ENCODE data around the gene PGAP1. TPM values are rescaled to one million over a fixed set of nuclear protein-coding genes. Genes with fewer than 3 reads are reported as not detected.

PGAP1 gene
- polyA plus RNA-seq, 1 of the 3 experiments (the other 2 are of a cell fraction), result 3.4 TPM

DNA sequence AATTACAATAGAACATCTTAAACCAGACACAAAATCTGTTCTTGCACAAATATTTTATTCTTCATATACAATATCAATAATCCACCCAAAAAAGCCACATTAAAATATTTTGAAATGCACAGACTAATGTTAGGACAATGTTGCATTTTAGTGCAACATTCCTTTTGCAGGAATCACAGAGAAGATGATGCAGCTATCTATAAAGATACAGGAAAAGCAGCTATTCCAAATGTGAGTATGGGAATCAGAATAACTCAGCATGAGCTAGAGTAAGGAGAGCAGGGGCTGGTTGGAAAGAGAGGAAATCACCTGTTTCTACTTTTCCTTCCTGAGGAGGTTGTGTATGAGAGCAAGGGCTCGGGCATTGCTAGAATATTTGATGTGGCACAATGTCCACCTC is 122.1 kb downstream of the PGAP1 start:
- Histone ChIP-seq H3K9ac (no peak overlapping the region), H3K27me3 (ENCODE audit: insufficient read depth) (no peaks in the 10 kb centered on the region), H3K9me2 (no peaks in the 10 kb centered on the region), H3K4me1 (ENCODE audit: control insufficient read depth in 1 of 2, insufficient read depth in 2 of 2, low read depth in 1 of 2, low read length in 1 of 2) (peaks cover 0 to 5% of the 10 kb centered on the region in 2 experiments; a peak in 2 of 4 replicates), H4K20me1 (ENCODE audit: insufficient read depth) (no peaks in the 10 kb centered on the region), H2AFZ (ENCODE audit: low read depth) (no peak overlapping the region), H3K9me3 (no peaks in the 10 kb centered on the region), H3K4me2 (no peak overlapping the region), H3K4me3 (ENCODE audit: low read depth in 2 of 2, low read length in 1 of 2) (no peak overlapping the region), H3K27ac (ENCODE audit: low read depth in 2 of 2, low read length in 1 of 2) (peak overlapping the region in 1 of 2 experiments; percentile 13; a peak in 1 of 4 replicates), H3F3A (replicated peaks; ENCODE audit: insufficient read depth) (peaks cover 20% of the 10 kb centered on the region), H3K79me2 (ENCODE audit: insufficient read depth) (peaks cover 1% of the 10 kb centered on the region; the same call in 1 of the 2 replicates), H3K36me3 (replicated peaks in 1 of 2; ENCODE audit: control insufficient read depth in 1 of 2, insufficient read depth in 2 of 2, low read length in 1 of 2) (no peaks in the 10 kb centered on the region)
- POLR2A ChIA-PET, result no interaction called here
- CTCF ChIA-PET, result interaction anchor here (0.7 kb wide), 1 partner anchor 735 kb away, joined by 3 read pairs; the partner anchor contains the start of gene DNAH7
- WGBS (ENCODE audit: low lambda C conversion rate), result 69% methylated on average over 1 of the region's 1 CpG
- peak; percentile 49; the same call in 1 of the 2 replicates for TF ChIP-seq FOSL2 (IDR thresholded peaks at IDR 0.05; ENCODE audit: borderline replicate concordance, low read depth)
- no peak for TF ChIP-seq NRF1 (IDR thresholded peaks at IDR 0.05; ENCODE audit: low read depth, low read length)
- peak; percentile 18; the same call in 1 of the 2 replicates for TF ChIP-seq JUND (IDR thresholded peaks at IDR 0.05)
- DNase-seq, result no peak

GRCh38 chr2:196802401-196802800 is 124.1 kb downstream of the PGAP1 start:
- H3K4me1 ChIP-seq (ENCODE audit: control insufficient read depth in 1 of 2, insufficient read depth in 2 of 2, low read depth in 1 of 2, low read length in 1 of 2), result peaks cover 5 to 6% of the 10 kb centered on the region in 2 experiments
- H3K9me3 ChIP-seq, result no peaks in the 10 kb centered on the region
- no peaks in the 10 kb centered on the region for H3K27me3 ChIP-seq (ENCODE audit: insufficient read depth)
- ChIA-PET POLR2A (no interaction called here), CTCF (no interaction called here)
- peak overlapping the region; percentile 71; the same call in 1 of the 2 replicates for H2AFZ ChIP-seq (ENCODE audit: low read depth)
- peak overlapping the region in 1 of 2 experiments; percentile 81; a peak in 2 of 4 replicates for H3K27ac ChIP-seq (ENCODE audit: low read depth in 2 of 2, low read length in 1 of 2)
- TF ChIP-seq TAF1 (IDR thresholded peaks at IDR 0.05; ENCODE audit: borderline replicate concordance, low read depth, low read length), result no peak
- no peak for TF ChIP-seq JUND (IDR thresholded peaks at IDR 0.05)
- TF ChIP-seq SIN3A (IDR thresholded peaks at IDR 0.05; ENCODE audit: borderline replicate concordance, low read depth, low read length), result no peak
- TF ChIP-seq RFX5 (IDR thresholded peaks at IDR 0.05; ENCODE audit: low read length), result no peak
- no peak for TF ChIP-seq NFIC (IDR thresholded peaks at IDR 0.05; ENCODE audit: borderline replicate concordance)
- TF ChIP-seq, protein P1, sequence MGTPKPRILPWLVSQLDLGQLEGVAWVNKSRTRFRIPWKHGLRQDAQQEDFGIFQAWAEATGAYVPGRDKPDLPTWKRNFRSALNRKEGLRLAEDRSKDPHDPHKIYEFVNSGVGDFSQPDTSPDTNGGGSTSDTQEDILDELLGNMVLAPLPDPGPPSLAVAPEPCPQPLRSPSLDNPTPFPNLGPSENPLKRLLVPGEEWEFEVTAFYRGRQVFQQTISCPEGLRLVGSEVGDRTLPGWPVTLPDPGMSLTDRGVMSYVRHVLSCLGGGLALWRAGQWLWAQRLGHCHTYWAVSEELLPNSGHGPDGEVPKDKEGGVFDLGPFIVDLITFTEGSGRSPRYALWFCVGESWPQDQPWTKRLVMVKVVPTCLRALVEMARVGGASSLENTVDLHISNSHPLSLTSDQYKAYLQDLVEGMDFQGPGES (IDR thresholded peaks at IDR 0.05; ENCODE audit: low read depth, low read length), result no peak
- TF ChIP-seq POLR2AphosphoS5 (IDR thresholded peaks at IDR 0.05; ENCODE audit: low read depth, low read length), result no peak
- no peak for TF ChIP-seq YY1 (IDR thresholded peaks at IDR 0.05; ENCODE audit: low read depth)
- no peak for TF ChIP-seq USF1 (IDR thresholded peaks at IDR 0.05; ENCODE audit: borderline replicate concordance, low read depth)
- TF ChIP-seq TEAD4 (IDR thresholded peaks at IDR 0.05; ENCODE audit: borderline replicate concordance, insufficient read depth), result no peak
- no peak for TF ChIP-seq GATA2 (CRISPR knock-in tag; IDR thresholded peaks at IDR 0.05)
- TF ChIP-seq NRF1 (IDR thresholded peaks at IDR 0.05; ENCODE audit: low read depth, low read length), result no peak
- no peak for TF ChIP-seq FOXJ3 (CRISPR knock-in tag; IDR thresholded peaks at IDR 0.05)
- TF ChIP-seq, protein P2, sequence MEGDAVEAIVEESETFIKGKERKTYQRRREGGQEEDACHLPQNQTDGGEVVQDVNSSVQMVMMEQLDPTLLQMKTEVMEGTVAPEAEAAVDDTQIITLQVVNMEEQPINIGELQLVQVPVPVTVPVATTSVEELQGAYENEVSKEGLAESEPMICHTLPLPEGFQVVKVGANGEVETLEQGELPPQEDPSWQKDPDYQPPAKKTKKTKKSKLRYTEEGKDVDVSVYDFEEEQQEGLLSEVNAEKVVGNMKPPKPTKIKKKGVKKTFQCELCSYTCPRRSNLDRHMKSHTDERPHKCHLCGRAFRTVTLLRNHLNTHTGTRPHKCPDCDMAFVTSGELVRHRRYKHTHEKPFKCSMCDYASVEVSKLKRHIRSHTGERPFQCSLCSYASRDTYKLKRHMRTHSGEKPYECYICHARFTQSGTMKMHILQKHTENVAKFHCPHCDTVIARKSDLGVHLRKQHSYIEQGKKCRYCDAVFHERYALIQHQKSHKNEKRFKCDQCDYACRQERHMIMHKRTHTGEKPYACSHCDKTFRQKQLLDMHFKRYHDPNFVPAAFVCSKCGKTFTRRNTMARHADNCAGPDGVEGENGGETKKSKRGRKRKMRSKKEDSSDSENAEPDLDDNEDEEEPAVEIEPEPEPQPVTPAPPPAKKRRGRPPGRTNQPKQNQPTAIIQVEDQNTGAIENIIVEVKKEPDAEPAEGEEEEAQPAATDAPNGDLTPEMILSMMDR (IDR thresholded peaks at IDR 0.05), result no peak
- TF ChIP-seq FOSL2 (IDR thresholded peaks at IDR 0.05; ENCODE audit: borderline replicate concordance, low read depth), result no peak
- no peak for TF ChIP-seq EP300 (IDR thresholded peaks at IDR 0.05; ENCODE audit: borderline replicate concordance in 1 of 2, low read depth in 1 of 2, low read length in 1 of 2)
- no peak for TF ChIP-seq ZBTB33 (IDR thresholded peaks at IDR 0.05; ENCODE audit: borderline replicate concordance, low read depth)
- no peak for TF ChIP-seq FOXM1 (IDR thresholded peaks at IDR 0.05; ENCODE audit: low read depth)
- TF ChIP-seq ELF1 (IDR thresholded peaks at IDR 0.05), result no peak
- peaks cover 3 to 5% of the 10 kb centered on the region in 2 experiments for H3K36me3 ChIP-seq (replicated peaks in 1 of 2; ENCODE audit: control insufficient read depth in 1 of 2, insufficient read depth in 2 of 2, low read length in 1 of 2)
- no peak overlapping the region for H3K4me3 ChIP-seq (ENCODE audit: low read depth in 2 of 2, low read length in 1 of 2)
- H3F3A ChIP-seq (replicated peaks; ENCODE audit: insufficient read depth), result peaks cover 20% of the 10 kb centered on the region
- no peaks in the 10 kb centered on the region for H3K9me2 ChIP-seq
- no peak overlapping the region; the same call in 1 of the 2 replicates for H3K9ac ChIP-seq
- no peak overlapping the region; the same call in 1 of the 2 replicates for H3K4me2 ChIP-seq
- H3K79me2 ChIP-seq (ENCODE audit: insufficient read depth), result peaks cover 20% of the 10 kb centered on the region
- no peaks in the 10 kb centered on the region for H4K20me1 ChIP-seq (ENCODE audit: insufficient read depth)
- WGBS (ENCODE audit: low lambda C conversion rate), result 100% methylated on average over 2 of the region's 2 CpGs
- DNase-seq, result no peak
